Parathyroid adenoma (tissue), 2 donors: ENCODE measurements around the gene NKAIN2.

Experiments used
- H2AFZ ChIP-seq: fragments of 300-600 bp; sonication (generic); one replicate; pipeline ENCODE4 v1.7.0; 2017; ENCODE audit warnings: antibody characterized with exemption, mild to moderate bottlenecking
- H3K27ac ChIP-seq: fragments of 300-600 bp; sonication (generic); one replicate; pipeline ENCODE4 v1.7.0; 2017
- H3K27me3 ChIP-seq: fragments of 300-600 bp; sonication (generic); one replicate; pipeline ENCODE4 v1.7.0; 2017; ENCODE audit warnings: low read length; ENCODE audit not compliant: control insufficient read depth, insufficient read depth
- H3K36me3 ChIP-seq: fragments of 300-600 bp; sonication (generic); one replicate; pipeline ENCODE4 v1.7.0; 2017; ENCODE audit warnings: low read length; ENCODE audit not compliant: control insufficient read depth, insufficient read depth
- H3K4me1 ChIP-seq: fragments of 300-600 bp; sonication (generic); one replicate; pipeline ENCODE4 v1.7.0; 2017; ENCODE audit warnings: control low read depth
- H3K4me2 ChIP-seq: fragments of 300-600 bp; sonication (generic); one replicate; pipeline ENCODE4 v1.7.0; 2017; ENCODE audit warnings: low read length
- H3K4me3 ChIP-seq: fragments of 300-600 bp; sonication (generic); one replicate; pipeline ENCODE4 v1.7.0; 2017; ENCODE audit warnings: low read depth, low read length
- H3K79me2 ChIP-seq: fragments of 300-600 bp; sonication (generic); one replicate; pipeline ENCODE4 v1.7.0; 2017; ENCODE audit warnings: control low read depth
- H3K9ac ChIP-seq: fragments of 300-600 bp; sonication (generic); one replicate; pipeline ENCODE4 v1.7.0; 2017; ENCODE audit warnings: mild to moderate bottlenecking
- H3K9me3 ChIP-seq: fragments of 300-600 bp; sonication (generic); one replicate; pipeline ENCODE4 v1.7.0; 2017; ENCODE audit warnings: low read length; ENCODE audit not compliant: control insufficient read depth
- CTCF ChIP-seq: fragments of 300-600 bp; sonication (generic); IDR thresholded peaks from one replicate; pipeline ENCODE4 v1.7.0; 2017; ENCODE audit warnings: antibody characterized with exemption, mild to moderate bottlenecking
- donor health status: primary hyperparathyroidism.

NKAIN2 gene

GRCh38 chr6:124002377-124003081, 198.9 kb downstream of the NKAIN2 start:
- no peak for TF ChIP-seq CTCF
- no peaks in the 10 kb centered on the region for H3K79me2 ChIP-seq
- H3K36me3 ChIP-seq, result no peaks in the 10 kb centered on the region
- H3K9me3 ChIP-seq, result no peaks in the 10 kb centered on the region
- no peak overlapping the region for H3K4me3 ChIP-seq
- no peak overlapping the region for H3K4me2 ChIP-seq
- H2AFZ ChIP-seq, result no peak overlapping the region
- no peaks in the 10 kb centered on the region for H3K27me3 ChIP-seq
- H3K4me1 ChIP-seq, result no peaks in the 10 kb centered on the region
- H3K27ac ChIP-seq, result no peak overlapping the region
- no peak overlapping the region for H3K9ac ChIP-seq

GRCh38 chr6:124007266-124007665, 203.6 kb downstream of the NKAIN2 start:
- Histone ChIP-seq H3K4me2 (no peak overlapping the region), H3K79me2 (no peaks in the 10 kb centered on the region), H3K9me3 (no peaks in the 10 kb centered on the region), H3K27me3 (no peaks in the 10 kb centered on the region), H3K9ac (no peak overlapping the region), H3K36me3 (no peaks in the 10 kb centered on the region), H3K4me1 (no peaks in the 10 kb centered on the region), H2AFZ (no peak overlapping the region), H3K27ac (no peak overlapping the region), H3K4me3 (no peak overlapping the region)
- no peak for TF ChIP-seq CTCF

GRCh38 chr6:124008000-124008987, 204.6 kb downstream of the NKAIN2 start:
- no peak for TF ChIP-seq CTCF
- H2AFZ ChIP-seq, result no peak overlapping the region
- no peak overlapping the region for H3K9ac ChIP-seq
- H3K4me2 ChIP-seq, result no peak overlapping the region
- no peak overlapping the region for H3K27ac ChIP-seq
- no peaks in the 10 kb centered on the region for H3K9me3 ChIP-seq
- no peaks in the 10 kb centered on the region for H3K4me1 ChIP-seq
- no peaks in the 10 kb centered on the region for H3K27me3 ChIP-seq
- H3K4me3 ChIP-seq, result no peak overlapping the region
- H3K79me2 ChIP-seq, result no peaks in the 10 kb centered on the region
- no peaks in the 10 kb centered on the region for H3K36me3 ChIP-seq

GRCh38 chr6:124008988-124009765, 205.5 kb downstream of the NKAIN2 start:
- TF ChIP-seq CTCF, result no peak
- H3K4me2 ChIP-seq, result no peak overlapping the region
- no peak overlapping the region for H3K27ac ChIP-seq

More at GRCh38 chr6:124008988-124009765, 205.5 kb downstream of the NKAIN2 start:
- Histone ChIP-seq H3K27me3 (no peaks in the 10 kb centered on the region), H3K4me1 (no peaks in the 10 kb centered on the region), H3K9me3 (no peaks in the 10 kb centered on the region), H3K4me3 (no peak overlapping the region), H3K9ac (no peak overlapping the region), H3K79me2 (no peaks in the 10 kb centered on the region), H2AFZ (no peak overlapping the region), H3K36me3 (no peaks in the 10 kb centered on the region)
